Liver (tissue), 3 donors: ENCODE measurements around the gene NCAPG2.

ENCODE experiments used
- SP1 ChIP-seq: IDR thresholded peaks from 2 replicates; pipeline ENCODE4 v1.6.1; 2018; ENCODE audit warnings: antibody characterized with exemption, mild to moderate bottlenecking
- YY1 ChIP-seq: IDR thresholded peaks from 2 replicates; pipeline ENCODE4 v1.6.1; 2016; ENCODE audit warnings: antibody characterized with exemption, mild to moderate bottlenecking
- TF ChIP-seq, protein P1 (sequence below): fragments of 150-350 bp; IDR thresholded peaks from 2 replicates; pipeline ENCODE4 v1.5.1; 2017; ENCODE audit warnings: improper control_type of control experiment, low read depth, low read length; ENCODE audit not compliant: missing input control
- TF ChIP-seq, protein P2 (sequence below): IDR thresholded peaks from 2 replicates; pipeline ENCODE4 v1.6.1; 2016; ENCODE audit warnings: antibody characterized with exemption, mild to moderate bottlenecking
- donor health status: healthy.
- donor health status: healthy.

DNA sequence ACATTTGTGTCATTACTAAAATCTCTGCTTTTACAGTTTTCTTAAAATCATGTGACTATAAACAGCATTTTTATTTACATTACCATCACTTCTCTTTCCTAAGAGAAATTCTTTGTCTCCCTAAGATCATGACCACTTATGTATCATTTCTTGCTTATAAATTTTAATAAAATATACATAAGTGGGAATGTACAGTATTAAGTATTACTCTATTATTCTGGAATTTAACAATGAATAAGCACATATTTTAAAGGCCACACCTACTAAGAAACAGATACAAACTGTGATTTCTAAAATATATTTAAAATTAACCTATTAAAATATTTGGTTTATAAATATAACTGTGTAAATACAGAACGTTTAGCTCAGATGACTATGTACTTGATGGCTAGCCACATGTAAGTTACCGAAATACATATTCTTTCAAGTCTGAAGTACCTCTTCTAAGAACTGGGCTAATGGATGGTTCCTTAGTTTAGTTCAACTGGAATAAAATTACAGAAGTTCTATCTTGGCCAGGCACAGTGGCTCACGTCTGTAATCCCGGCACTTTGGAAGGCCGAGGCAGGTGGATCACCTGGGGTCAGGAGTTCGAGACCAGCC is 83.7 kb downstream of the NCAPG2 start:
- TF ChIP-seq, protein P1, sequence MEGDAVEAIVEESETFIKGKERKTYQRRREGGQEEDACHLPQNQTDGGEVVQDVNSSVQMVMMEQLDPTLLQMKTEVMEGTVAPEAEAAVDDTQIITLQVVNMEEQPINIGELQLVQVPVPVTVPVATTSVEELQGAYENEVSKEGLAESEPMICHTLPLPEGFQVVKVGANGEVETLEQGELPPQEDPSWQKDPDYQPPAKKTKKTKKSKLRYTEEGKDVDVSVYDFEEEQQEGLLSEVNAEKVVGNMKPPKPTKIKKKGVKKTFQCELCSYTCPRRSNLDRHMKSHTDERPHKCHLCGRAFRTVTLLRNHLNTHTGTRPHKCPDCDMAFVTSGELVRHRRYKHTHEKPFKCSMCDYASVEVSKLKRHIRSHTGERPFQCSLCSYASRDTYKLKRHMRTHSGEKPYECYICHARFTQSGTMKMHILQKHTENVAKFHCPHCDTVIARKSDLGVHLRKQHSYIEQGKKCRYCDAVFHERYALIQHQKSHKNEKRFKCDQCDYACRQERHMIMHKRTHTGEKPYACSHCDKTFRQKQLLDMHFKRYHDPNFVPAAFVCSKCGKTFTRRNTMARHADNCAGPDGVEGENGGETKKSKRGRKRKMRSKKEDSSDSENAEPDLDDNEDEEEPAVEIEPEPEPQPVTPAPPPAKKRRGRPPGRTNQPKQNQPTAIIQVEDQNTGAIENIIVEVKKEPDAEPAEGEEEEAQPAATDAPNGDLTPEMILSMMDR, result no peak
- TF ChIP-seq, protein P2, sequence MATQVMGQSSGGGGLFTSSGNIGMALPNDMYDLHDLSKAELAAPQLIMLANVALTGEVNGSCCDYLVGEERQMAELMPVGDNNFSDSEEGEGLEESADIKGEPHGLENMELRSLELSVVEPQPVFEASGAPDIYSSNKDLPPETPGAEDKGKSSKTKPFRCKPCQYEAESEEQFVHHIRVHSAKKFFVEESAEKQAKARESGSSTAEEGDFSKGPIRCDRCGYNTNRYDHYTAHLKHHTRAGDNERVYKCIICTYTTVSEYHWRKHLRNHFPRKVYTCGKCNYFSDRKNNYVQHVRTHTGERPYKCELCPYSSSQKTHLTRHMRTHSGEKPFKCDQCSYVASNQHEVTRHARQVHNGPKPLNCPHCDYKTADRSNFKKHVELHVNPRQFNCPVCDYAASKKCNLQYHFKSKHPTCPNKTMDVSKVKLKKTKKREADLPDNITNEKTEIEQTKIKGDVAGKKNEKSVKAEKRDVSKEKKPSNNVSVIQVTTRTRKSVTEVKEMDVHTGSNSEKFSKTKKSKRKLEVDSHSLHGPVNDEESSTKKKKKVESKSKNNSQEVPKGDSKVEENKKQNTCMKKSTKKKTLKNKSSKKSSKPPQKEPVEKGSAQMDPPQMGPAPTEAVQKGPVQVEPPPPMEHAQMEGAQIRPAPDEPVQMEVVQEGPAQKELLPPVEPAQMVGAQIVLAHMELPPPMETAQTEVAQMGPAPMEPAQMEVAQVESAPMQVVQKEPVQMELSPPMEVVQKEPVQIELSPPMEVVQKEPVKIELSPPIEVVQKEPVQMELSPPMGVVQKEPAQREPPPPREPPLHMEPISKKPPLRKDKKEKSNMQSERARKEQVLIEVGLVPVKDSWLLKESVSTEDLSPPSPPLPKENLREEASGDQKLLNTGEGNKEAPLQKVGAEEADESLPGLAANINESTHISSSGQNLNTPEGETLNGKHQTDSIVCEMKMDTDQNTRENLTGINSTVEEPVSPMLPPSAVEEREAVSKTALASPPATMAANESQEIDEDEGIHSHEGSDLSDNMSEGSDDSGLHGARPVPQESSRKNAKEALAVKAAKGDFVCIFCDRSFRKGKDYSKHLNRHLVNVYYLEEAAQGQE, result no peak
- TF ChIP-seq SP1, result no peak
- no peak for TF ChIP-seq YY1
